NCI-H82 (cell line): ENCODE results near the gene ALKBH7.

Experiments used
- DNase-seq: peaks from one replicate; lab custom pipeline; 2025; lab: John Stamatoyannopoulos, UW

Gene ALKBH7

GRCh38 chr19:6402058-6402457, 29.5 kb downstream of the ALKBH7 start:
- no peak for DNase-seq

GRCh38 chr19:6402837-6403608, 30.4 kb downstream of the ALKBH7 start:
- no peak for DNase-seq

DNA sequence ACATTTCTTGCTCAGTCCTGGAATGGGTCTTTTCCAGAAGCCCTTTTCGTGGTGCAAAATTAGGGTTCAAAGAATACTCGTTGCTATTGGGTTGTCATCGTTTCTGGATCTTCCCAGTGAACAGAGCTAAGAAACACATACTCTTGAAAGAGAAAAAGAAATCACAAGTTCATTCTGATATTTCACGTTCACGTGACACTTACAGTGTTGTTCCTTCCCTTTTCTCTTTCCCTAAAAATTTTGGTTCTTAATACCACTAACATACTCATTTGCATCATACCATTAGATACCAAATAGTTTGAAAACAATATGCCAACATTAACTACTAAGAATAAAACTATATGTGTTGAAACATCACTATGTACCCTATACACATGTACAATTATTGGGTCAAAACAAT, 33.8 kb downstream of the ALKBH7 start:
- no peak for DNase-seq

DNA sequence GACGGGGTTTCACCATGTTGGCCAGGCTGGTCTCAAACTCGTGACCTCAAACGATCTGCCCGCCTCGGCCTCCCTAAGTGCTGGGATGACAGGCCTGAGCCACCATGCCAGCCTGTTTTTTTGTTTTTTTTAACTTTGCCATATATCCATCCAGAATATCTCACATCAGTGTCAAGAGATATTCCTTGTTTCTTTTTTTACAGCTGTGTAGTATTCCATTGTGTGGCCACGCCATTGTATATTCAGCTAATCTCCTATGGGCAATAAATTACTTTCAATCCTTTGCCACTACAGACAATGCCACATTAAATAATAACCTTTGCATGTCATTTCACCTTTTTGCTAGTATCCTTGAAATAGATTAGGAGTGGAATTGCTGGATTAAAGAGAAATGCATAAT, 36.8 kb downstream of the ALKBH7 start:
- no peak for DNase-seq

GRCh38 chr19:6412061-6412446, 39.5 kb downstream of the ALKBH7 start:
- DNase-seq = no peak

GRCh38 chr19:6412447-6413091, 40.0 kb downstream of the ALKBH7 start:
- peak; percentile 67 for DNase-seq

DNA sequence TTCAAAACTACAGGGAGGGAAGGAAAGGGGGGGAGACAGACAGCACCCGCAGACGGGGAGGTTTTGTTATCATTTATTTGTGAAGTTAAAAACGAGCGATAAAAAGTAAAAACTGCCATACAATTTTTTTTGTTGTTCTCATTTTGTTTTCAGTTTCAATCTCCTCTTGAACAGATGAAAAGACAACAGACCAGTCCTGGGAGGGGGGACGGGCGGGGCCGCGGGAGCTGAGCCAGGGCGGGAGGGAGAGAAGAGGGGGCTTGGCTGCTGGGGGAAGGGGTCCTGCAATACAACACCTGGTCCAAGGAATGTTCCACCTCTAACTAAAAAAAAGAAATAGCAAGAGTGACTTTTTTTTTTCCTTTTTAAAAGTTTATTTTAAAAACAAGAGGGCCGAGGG, 40.7 kb downstream of the ALKBH7 start:
- no peak for DNase-seq

DNA sequence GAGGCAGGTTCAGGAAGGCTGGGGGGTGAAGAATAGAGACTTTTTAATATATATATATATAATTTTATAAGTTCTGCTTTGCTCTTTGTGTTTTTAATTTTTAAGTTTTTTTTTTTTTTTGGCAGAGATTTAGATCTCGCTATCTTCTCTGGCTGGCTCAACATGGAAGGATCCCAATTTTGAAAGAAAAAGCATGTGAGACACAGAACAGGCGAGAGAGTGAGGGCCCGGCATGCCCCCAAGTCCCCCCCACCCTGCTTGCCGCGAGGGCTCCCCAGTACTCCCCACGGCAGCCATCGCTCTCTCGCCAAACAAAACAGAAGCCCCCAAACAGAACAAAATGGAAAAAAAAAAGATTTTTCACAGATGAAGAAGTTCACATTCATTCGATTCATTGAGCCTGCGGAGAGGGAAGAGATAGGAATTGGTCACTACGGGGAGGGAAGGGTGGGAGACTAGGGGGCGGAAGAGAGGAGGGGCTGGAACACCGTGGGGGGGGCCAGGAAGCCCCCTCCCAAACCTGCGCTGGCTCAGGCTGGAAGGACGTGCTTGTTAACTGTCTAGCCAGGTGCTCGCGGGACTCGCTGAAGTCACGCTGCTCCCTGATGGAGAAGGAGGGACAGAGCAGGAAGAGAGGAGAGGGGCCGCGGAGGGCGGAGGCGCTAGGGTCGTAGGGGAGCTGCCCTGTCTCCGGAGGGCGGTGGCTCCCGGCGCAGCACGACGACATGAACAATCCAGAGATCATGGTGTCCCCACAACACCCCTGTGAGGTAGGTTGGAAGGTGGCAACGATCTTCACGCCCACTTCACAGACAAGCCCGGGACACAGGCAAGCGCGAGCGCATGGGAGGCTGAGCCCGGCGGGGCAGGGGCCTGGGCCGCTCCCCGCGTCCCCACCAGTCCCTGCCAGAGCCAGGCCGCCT, 41.4 kb downstream of the ALKBH7 start:
- no peak for DNase-seq

- no peak for DNase-seq
Measured at GRCh38 chr19:6414793-6415590, 42.4 kb downstream of the ALKBH7 start.

- no peak for DNase-seq
Measured at GRCh38 chr19:6415591-6416190, 43.1 kb downstream of the ALKBH7 start.

- no peak for DNase-seq
Measured at GRCh38 chr19:6416658-6417405, 44.2 kb downstream of the ALKBH7 start.

GRCh38 chr19:6417713-6418561, 45.3 kb downstream of the ALKBH7 start:
- DNase-seq = no peak

DNA sequence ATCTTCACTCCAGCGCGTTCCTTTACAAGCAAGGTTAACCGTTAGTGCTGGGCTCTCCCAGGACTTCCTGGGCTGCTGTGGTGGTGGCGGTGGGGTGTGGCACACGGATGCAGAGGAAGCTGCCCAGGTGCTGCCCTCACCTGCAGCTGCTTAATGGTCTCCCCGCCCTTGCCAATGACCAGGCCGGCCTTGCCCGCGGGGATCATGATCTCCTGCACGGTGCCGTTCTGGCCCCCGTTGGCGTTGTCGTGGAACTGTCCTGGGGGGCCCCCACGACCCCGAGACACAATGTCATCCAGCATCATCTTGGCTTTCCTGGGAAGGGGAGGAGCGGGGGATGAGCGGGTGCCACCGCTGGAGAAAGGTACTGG, 46.0 kb downstream of the ALKBH7 start:
- DNase-seq = no peak

DNA sequence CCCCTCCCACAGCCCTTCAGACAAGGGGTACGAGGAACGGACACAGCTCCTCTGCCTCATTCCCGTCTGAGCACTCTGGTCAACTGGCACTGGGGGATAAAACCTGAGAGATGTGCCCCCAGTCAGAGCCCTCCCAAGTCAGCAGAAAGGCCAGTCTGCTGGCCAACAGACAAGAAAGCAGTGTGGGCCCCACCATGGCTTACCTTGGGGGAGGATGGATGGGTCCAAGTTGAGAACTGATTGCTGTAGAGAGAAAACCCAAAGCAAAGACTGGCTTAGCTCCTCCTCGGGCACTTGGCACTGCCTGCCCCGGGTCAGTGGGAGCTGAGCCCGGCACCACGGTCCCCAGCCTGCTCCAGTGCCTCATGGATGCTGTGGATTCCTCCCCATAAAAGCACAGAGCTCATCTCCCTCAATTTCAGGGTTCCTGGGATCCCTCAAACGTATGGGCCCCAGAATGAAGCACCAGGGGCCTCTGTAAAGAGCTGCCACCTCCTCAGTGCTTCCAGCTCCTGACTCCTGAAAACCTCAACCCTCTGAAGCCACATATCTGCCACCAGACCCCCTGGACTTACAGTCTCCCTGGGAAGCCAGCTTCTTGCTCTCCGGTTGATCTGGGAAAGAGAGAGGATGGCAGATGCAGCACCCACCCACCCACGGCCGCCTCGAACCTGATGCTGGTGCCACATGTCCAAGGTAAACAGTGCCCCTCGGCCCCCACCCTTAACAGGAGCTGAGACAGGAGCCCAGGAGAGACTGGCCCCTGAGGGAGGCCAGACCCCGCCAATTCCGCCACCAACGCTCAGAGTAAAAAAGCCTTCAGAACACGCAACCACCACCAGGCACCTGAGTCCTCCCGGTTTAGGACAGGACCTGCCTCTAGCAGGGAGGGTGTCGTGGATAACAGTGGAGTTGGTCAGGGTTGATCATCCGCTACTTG, 48.8 kb downstream of the ALKBH7 start:
- DNase-seq = no peak

DNA sequence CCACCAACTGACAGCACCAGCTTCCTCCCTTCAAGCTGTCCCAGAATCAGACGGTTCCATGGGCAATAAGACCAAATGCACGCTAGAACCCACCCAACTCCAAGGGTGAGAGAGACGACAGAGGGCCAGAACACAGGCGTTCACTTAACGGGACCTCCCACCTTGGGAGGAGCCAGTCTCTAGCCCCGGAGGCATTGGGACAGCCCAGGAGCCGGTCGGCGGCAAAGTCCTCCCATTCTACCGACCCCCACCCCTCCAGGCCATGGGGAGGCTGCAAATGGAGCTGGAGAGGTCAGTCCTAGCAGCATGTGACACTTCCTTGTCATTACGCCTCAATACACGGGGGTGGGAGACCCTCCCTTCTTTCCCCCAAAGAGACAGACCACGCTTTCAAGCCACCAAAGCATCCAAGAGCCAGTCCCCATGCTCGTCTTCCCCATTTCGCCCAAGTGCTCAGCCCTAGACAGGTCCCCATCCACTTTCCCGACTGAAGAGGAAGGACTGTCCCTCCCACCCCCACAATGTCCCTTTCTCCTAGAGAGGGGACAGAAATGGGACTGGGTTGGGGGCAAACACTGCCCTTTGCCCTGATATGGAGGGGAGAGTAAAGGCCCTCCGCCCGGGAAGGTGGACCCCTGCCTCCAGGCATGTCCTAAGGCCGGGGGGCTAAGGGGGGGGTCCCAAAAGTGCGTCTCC, 51.1 kb downstream of the ALKBH7 start:
- DNase-seq = peak; percentile 29

DNA sequence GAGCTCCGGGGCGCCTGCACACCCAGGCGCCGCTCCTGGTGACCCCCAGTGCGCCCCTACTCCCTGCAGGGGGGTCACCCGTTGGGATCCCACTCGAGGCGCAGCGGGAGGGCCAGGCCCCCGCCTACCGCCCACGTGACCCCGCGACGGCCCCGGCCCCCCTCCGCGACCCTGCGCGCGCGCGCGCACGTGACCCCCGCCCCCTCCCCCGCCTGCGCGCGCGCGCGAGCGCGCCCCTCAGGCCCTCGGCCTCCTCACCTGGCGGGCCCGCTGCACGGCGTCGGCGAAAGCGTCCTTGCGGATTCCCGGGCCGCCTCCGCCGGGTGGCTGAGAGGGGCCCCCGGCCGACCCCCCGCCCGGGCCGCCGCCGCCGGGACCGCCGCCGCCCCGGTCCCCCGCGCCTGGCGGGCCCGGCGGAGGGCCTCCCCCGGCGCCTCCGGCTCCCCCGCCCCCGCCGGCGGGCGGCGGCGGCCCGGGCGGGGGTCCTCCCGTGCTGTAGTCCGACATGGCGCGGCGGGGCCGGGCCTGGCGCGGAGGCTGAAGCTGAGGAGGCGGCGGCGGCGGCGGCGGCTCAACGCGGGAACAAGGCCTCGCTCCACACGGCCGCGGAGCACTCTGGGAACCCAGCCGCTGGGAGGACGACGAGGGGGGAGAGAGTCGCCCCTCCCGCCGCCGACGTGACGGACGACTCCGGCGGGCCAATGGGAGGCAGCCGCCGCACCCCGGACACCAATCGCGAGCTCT, 51.8 kb downstream of the ALKBH7 start, which contains the start of gene KHSRP:
Gene KHSRP (minus strand): TSS at position 617 of the 744 bp plus-strand sequence. CDS start 110 bp downstream, at position 507.
- DNase-seq = peak; percentile 22
